Sigmoid colon (tissue), 7 donors: ENCODE measurements around the gene FTO. TPM values are rescaled to one million over a fixed set of nuclear protein-coding genes. Genes with fewer than 3 reads are reported as not detected.

Experiments
- DNase-seq: peaks from one replicate; pipeline ENCODE4 v3.0.0-alpha.2; 2019
- H3K27ac ChIP-seq, 4 donors: fragments of 200-600 bp; sonication (generic); one replicate each; pipeline ENCODE4 v1.5.1; 2016 to 2019; ENCODE audit warnings: mild to moderate bottlenecking in 1 of 4
- H3K27me3 ChIP-seq, 3 donors: fragments of 200-600 bp; sonication (generic); one replicate each; pipeline ENCODE4 v1.5.1; 2019; ENCODE audit warnings: mild to moderate bottlenecking in 1 of 3
- H3K36me3 ChIP-seq, 4 donors: fragments of 200-600 bp; sonication (generic); one replicate each; pipeline ENCODE4 v1.5.1; 2016 to 2019
- H3K4me1 ChIP-seq, 4 donors: fragments of 200-600 bp; sonication (generic); one replicate each; pipeline ENCODE4 v1.5.1; 2017 to 2019
- H3K4me3 ChIP-seq, 4 donors: fragments of 200-600 bp; sonication (generic); one replicate each; pipeline ENCODE4 v1.5.1; 2017 to 2019; ENCODE audit warnings: mild to moderate bottlenecking in 2 of 4, moderate library complexity in 1 of 4
- H3K9me3 ChIP-seq, 4 donors: fragments of 200-600 bp in 3 of 4; sonication (generic) in 3 of 4; one replicate each; pipeline versions ENCODE4 v1.5.1 to v1.6.1; 2013 to 2019
- CTCF ChIP-seq, 4 experiments: fragments of 450-650 bp in 3 of 4; fragments of 200-600 bp in 1 of 4; IDR thresholded peaks; one replicate each; pipeline ENCODE4 v1.5.1; 2016 to 2019; ENCODE audit warnings: antibody characterized with exemption in 4 of 4, mild to moderate bottlenecking in 3 of 4, moderate library complexity in 2 of 4
- EP300 ChIP-seq, 4 donors: sonication (generic); formaldehyde crosslinking; IDR thresholded peaks; one replicate each; pipeline ENCODE4 v1.6.1; 2017; ENCODE audit warnings: antibody characterized with exemption in 4 of 4
- POLR2A ChIP-seq, 2 donors: fragments of 450-650 bp; IDR thresholded peaks; one replicate each; pipeline ENCODE4 v1.6.1; 2016; ENCODE audit warnings: antibody characterized with exemption in 2 of 2, mild to moderate bottlenecking in 2 of 2, moderate library complexity in 2 of 2
- POLR2AphosphoS5 ChIP-seq, 4 donors: sonication (generic); formaldehyde crosslinking; IDR thresholded peaks; one replicate each; pipeline ENCODE4 v1.6.1; 2017; ENCODE audit warnings: antibody characterized with exemption in 4 of 4
- WGBS, 2 donors: extraction: QIAGEN DNeasy Blood & Tissue Kit; methylation state at CpG; one replicate each; pipeline ENCODE4 v1.1.7; 2013; 5-methylcytosine and 5-hydroxymethylcytosine counted together
- intact Hi-C: fragments of 100-400 bp; cut with DNase I; formaldehyde crosslinking; loops from one replicate; pipeline ENCODE4 v1.15.1; 2023
- polyA plus RNA-seq, 3 donors: library from polyadenylated mRNA; stranded (reverse); fragments of 200-250 nt; gene quantifications; one replicate each; pipeline ENCODE4 v1.2.3, GENCODE V29; 2013
- total RNA-seq, 4 donors: library from RNA; depleted of rRNA; stranded (reverse); fragments of >200 nt; gene quantifications; one replicate each; pipeline ENCODE4 v1.1.0, GENCODE V29; 2016
- donor health status: healthy with polysubstance abuse.
- donor health status: Bipolar disorder and iron deficiency.
- donor health status: healthy.

Gene FTO
- total and polyA plus RNA-seq, 7 donors = 9.9 to 97.2 (median 77.8) TPM

DNA sequence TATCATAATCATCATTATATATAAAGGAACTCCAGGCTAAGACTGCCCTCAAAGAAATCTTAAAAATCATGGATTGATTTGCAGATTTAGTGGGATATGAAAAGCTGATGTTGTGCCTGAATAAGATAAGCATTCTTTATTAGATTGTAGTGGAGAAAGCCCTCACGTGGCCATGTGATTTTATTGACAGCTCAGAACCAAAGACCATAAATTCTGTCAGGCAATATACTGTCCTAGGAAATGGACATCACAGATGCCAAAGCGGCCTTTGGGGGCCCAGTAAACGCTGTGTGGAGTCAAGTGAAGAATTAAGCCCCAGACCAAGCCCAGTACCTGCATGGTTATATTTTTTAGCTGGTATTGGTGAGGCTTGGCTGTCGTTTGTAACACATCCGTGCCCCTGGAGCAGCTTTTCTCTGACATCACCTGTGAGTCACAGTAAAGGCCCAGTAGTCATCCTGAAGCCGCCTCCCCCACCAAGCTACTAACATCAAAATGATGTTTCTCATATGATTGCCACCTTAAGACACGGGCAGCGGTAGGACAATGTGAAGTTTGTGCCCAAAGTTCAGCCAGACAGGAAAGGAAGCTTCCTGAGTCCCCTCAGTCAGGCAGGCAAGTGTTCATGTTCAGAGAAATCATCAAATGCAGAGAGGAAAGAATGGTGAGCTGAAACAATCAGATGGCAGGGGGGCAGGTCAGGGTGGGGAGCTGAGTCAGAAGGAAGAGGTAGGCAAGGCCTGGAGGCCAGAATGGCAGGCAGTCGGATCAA is 373.3 kb downstream of the FTO start:
- no peak for DNase-seq
- Histone ChIP-seq H3K36me3 (no peaks in the 10 kb centered on the region), H3K4me3 (no peak overlapping the region), H3K9me3 (no peaks in the 10 kb centered on the region), H3K27ac (no peak overlapping the region), H3K27me3 (no peaks in the 10 kb centered on the region), H3K4me1 (no peaks in the 10 kb centered on the region)
- TF ChIP-seq EP300 (IDR thresholded peaks at IDR 0.05) (no peak), CTCF (IDR thresholded peaks at IDR 0.05) (no peak), POLR2A (IDR thresholded peaks at IDR 0.05) (no peak), POLR2AphosphoS5 (IDR thresholded peaks at IDR 0.05) (no peak)
- intact Hi-C loops = no loop called here
- WGBS, 2 donors = 78 to 80% methylated on average over 9 of the region's 9 CpGs

DNA sequence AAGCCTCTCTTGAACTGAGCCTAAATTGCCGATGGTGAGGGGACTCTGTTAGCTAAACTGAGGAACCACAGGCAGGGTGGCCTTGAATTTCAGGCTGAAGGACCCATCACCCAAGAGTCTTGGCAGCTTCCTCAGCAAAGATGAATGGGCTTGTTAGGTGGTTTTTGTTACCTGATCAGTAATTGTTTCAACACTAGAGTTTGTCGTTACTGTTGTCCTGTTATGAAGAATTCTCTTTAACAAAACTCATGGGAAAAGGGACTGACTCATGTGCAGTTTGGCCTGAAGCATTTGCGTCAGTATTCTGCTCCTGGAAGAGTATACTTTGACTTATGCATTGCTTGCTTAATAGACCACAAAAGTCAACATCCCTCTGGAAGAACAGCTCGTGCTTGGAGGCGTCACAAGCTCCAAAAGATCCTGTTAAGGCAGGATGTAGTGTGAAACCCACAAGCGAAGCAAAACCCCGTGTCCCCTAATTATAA is 376.6 kb downstream of the FTO start:
- no peak for DNase-seq
- Histone ChIP-seq H3K4me3 (no peak overlapping the region), H3K27me3 (no peaks in the 10 kb centered on the region), H3K27ac (no peak overlapping the region), H3K36me3 (no peaks in the 10 kb centered on the region), H3K4me1 (no peaks in the 10 kb centered on the region), H3K9me3 (no peaks in the 10 kb centered on the region)
- no peak for TF ChIP-seq POLR2AphosphoS5 (IDR thresholded peaks at IDR 0.05)
- TF ChIP-seq EP300 (IDR thresholded peaks at IDR 0.05) = no peak
- no peak for TF ChIP-seq POLR2A (IDR thresholded peaks at IDR 0.05)
- no peak for TF ChIP-seq CTCF (IDR thresholded peaks at IDR 0.05)
- intact Hi-C loops = no loop called here
- WGBS, 2 donors = 73 to 77% methylated on average over 7 of the region's 7 CpGs

DNA sequence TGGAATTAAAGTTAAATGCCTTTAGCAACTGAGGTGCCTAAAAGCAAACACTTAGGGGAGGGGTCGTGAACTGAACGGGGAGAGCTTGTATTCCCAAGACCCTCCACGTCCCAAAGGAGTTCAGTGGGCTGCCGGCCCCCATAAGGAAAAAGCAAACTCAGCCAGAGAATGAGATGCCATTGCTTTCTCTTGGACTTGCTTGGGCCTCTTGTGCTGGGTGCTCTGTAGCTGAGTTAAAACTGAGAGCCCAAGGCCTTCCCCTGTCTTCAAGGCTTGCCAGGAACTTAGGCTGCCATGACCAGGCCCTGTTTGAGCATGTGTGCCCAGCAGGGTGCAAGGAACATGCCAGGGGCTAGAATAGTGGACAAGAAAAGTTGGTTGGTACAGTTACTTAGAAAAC is 382.8 kb downstream of the FTO start:
- intact Hi-C loops = no loop called here
- no peak for DNase-seq
- no peaks in the 10 kb centered on the region for H3K27me3 ChIP-seq
- H3K36me3 ChIP-seq = no peaks in the 10 kb centered on the region
- no peaks in the 10 kb centered on the region for H3K9me3 ChIP-seq
- H3K4me1 ChIP-seq = no peaks in the 10 kb centered on the region
- WGBS, 2 donors = 93 to 96% methylated on average over 4 of the region's 4 CpGs
- H3K27ac ChIP-seq = no peak overlapping the region
- no peak overlapping the region for H3K4me3 ChIP-seq
- TF ChIP-seq CTCF (IDR thresholded peaks at IDR 0.05) = no peak
- no peak for TF ChIP-seq EP300 (IDR thresholded peaks at IDR 0.05)
- no peak for TF ChIP-seq POLR2A (IDR thresholded peaks at IDR 0.05)
- TF ChIP-seq POLR2AphosphoS5 (IDR thresholded peaks at IDR 0.05) = no peak

DNA sequence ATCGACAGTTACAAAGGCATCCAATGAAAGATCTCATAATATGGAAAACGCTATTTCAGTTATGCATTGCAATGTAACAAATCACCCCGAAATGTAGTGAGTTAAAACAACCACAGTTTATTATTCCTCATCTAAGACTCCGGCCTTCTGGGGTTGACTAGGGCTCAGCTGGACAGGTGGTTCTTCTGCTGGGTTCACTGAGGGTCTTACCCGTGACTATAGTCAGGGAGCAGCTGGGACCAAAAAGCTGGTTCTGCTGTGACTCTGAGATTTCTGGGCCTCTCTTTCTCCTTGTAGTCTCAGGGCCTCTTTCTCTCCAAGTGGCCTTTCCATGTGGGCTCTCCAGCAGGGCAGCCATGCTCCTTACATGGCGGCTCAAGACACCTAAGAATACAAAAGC is 386.6 kb downstream of the FTO start:
- H3K27ac ChIP-seq = no peak overlapping the region
- TF ChIP-seq CTCF (IDR thresholded peaks at IDR 0.05) (no peak), POLR2A (IDR thresholded peaks at IDR 0.05) (no peak), POLR2AphosphoS5 (IDR thresholded peaks at IDR 0.05) (no peak), EP300 (IDR thresholded peaks at IDR 0.05) (no peak)
- peaks cover 0 to 6% (median 0%) of the 10 kb centered on the region in 4 donors for H3K36me3 ChIP-seq
- intact Hi-C loops = no loop called here
- no peak for DNase-seq
- no peak overlapping the region for H3K4me3 ChIP-seq
- WGBS, 2 donors = 96 to 99% methylated on average over 6 of the region's 6 CpGs
- H3K27me3 ChIP-seq = no peaks in the 10 kb centered on the region
- no peaks in the 10 kb centered on the region for H3K4me1 ChIP-seq
- H3K9me3 ChIP-seq = no peaks in the 10 kb centered on the region
